HEK293 (cell line): Measurements from ENCODE around the gene MAML2.

Source experiments
- KLF9 ChIP-seq: fragments of 450-650 bp; formaldehyde crosslinking; IDR thresholded peaks from 2 replicates; pipeline ENCODE4 v1.5.1; 2016; ENCODE audit warnings: missing biosample characterization, missing genetic modification characterization, low read depth
- SCRT1 ChIP-seq: fragments of 450-650 bp; formaldehyde crosslinking; IDR thresholded peaks from 2 replicates; pipeline ENCODE4 v1.5.1; 2016; ENCODE audit warnings: missing biosample characterization, missing genetic modification characterization, borderline replicate concordance
- TCF7L2 ChIP-seq: IDR thresholded peaks from 2 replicates; pipeline ENCODE4 v1.6.1; 2011; ENCODE audit warnings: low read depth, mild to moderate bottlenecking, inconsistent platforms, low read length, moderate library complexity, borderline replicate concordance
- ZBTB17 ChIP-seq: fragments of 450-650 bp; formaldehyde crosslinking; IDR thresholded peaks from 2 replicates; pipeline ENCODE4 v1.5.1; 2016; ENCODE audit warnings: missing biosample characterization, missing genetic modification characterization
- ZNF121 ChIP-seq: fragments of 450-650 bp; formaldehyde crosslinking; IDR thresholded peaks from 2 replicates; pipeline ENCODE4 v1.5.1; 2016; ENCODE audit warnings: missing biosample characterization, missing genetic modification characterization
- ZNF302 ChIP-seq: fragments of 450-650 bp; formaldehyde crosslinking; IDR thresholded peaks from 2 replicates; pipeline ENCODE4 v1.5.1; 2016; ENCODE audit warnings: missing biosample characterization, missing genetic modification characterization, low read depth
- ZNF341 ChIP-seq: fragments of 450-650 bp; formaldehyde crosslinking; IDR thresholded peaks from 2 replicates; pipeline ENCODE4; 2016; ENCODE audit warnings: low read depth, missing biosample characterization, missing genetic modification characterization
- ZNF510 ChIP-seq: fragments of 450-650 bp; formaldehyde crosslinking; IDR thresholded peaks from 2 replicates; pipeline ENCODE4 v1.5.1; 2018; ENCODE audit warnings: mild to moderate bottlenecking, missing genetic modification characterization, missing biosample characterization; ENCODE audit not compliant: insufficient replicate concordance
- ZNF548 ChIP-seq: fragments of 450-650 bp; formaldehyde crosslinking; IDR thresholded peaks from 2 replicates; pipeline ENCODE4 v1.5.1; 2016; ENCODE audit warnings: missing biosample characterization, missing genetic modification characterization
- ZNF549 ChIP-seq: fragments of 450-650 bp; IDR thresholded peaks from 2 replicates; pipeline ENCODE4 v1.5.1; 2018; ENCODE audit warnings: missing biosample characterization, missing genetic modification characterization, mild to moderate bottlenecking, inconsistent platforms, moderate library complexity
- ZNF600 ChIP-seq: fragments of 450-650 bp; formaldehyde crosslinking; IDR thresholded peaks from 2 replicates; pipeline ENCODE4 v1.5.1; 2016; ENCODE audit warnings: missing biosample characterization, missing genetic modification characterization
- ZNF670 ChIP-seq: fragments of 450-650 bp; formaldehyde crosslinking; IDR thresholded peaks from 2 replicates; pipeline ENCODE4 v1.5.1; 2016; ENCODE audit warnings: missing biosample characterization, missing genetic modification characterization, low read depth
- ZNF701 ChIP-seq: fragments of 450-650 bp; formaldehyde crosslinking; IDR thresholded peaks from 2 replicates; pipeline ENCODE4 v1.5.1; 2016; ENCODE audit warnings: missing biosample characterization, missing genetic modification characterization
- ZNF843 ChIP-seq: fragments of 450-650 bp; formaldehyde crosslinking; IDR thresholded peaks from 2 replicates; pipeline ENCODE4 v1.5.1; 2016; ENCODE audit warnings: missing biosample characterization, missing genetic modification characterization
- TF ChIP-seq, protein P1 (sequence below): fragments of 450-650 bp; formaldehyde crosslinking; IDR thresholded peaks from 2 replicates; pipeline ENCODE4 v1.5.1; 2016; ENCODE audit warnings: missing biosample characterization, missing genetic modification characterization
- TF ChIP-seq, protein P2 (sequence below): fragments of 450-650 bp; formaldehyde crosslinking; IDR thresholded peaks from 2 replicates; pipeline ENCODE4 v1.5.1; 2017; ENCODE audit warnings: missing biosample characterization, missing genetic modification characterization
- TF ChIP-seq, protein P3 (sequence below): fragments of 450-650 bp; formaldehyde crosslinking; IDR thresholded peaks from 2 replicates; pipeline ENCODE4 v1.5.1; 2016; ENCODE audit warnings: missing biosample characterization, missing genetic modification characterization, borderline replicate concordance
- TF ChIP-seq, protein P4 (sequence below): fragments of 450-650 bp; formaldehyde crosslinking; IDR thresholded peaks from 2 replicates; pipeline ENCODE4 v1.5.1; 2016; ENCODE audit warnings: missing biosample characterization, missing genetic modification characterization
- TF ChIP-seq, protein P5 (sequence below): fragments of 450-650 bp; formaldehyde crosslinking; IDR thresholded peaks from 2 replicates; pipeline ENCODE4 v1.5.1; 2016; ENCODE audit warnings: missing biosample characterization, missing genetic modification characterization
- TF ChIP-seq, protein P6 (sequence below): fragments of 450-650 bp; formaldehyde crosslinking; IDR thresholded peaks from 2 replicates; pipeline ENCODE4 v1.5.1; 2016; ENCODE audit warnings: missing biosample characterization, missing genetic modification characterization

MAML2 gene

DNA sequence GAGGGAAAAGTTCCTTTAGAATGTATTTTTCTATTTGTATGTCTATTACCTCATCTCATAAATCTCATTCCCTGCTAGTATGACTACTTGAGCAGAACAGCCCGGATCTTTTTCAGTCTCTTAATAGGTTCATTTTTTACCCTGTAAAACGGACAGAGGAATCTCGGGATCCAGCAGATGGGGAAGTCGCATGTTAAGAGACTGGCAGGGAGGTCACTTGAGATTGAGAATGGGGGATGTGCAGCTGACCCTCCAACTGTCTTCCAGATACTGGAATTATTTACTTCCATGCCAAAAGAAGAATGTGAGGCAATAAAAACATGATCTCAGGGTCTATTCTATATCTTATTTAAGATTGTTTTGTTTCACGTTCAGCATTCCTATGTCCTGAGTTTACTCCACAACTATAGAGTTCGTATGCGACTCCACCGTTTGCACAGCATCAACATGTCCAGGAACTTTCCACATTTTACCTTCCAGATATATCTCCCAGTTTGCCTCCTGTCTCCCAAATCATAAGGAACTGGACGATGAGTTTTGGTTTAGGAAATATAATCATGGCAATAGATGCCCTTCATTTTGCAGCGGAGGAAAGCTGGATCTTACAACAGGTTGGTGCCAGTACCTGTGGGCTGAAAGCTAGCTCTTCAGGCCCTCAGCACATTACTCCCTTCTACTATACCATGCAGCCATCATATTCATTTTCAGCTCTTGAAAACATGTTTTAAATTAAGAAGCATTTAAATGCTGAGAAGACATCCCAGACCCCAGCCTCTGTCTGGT, 181.5 kb downstream of the MAML2 start (continued):
- TF ChIP-seq, protein P1, sequence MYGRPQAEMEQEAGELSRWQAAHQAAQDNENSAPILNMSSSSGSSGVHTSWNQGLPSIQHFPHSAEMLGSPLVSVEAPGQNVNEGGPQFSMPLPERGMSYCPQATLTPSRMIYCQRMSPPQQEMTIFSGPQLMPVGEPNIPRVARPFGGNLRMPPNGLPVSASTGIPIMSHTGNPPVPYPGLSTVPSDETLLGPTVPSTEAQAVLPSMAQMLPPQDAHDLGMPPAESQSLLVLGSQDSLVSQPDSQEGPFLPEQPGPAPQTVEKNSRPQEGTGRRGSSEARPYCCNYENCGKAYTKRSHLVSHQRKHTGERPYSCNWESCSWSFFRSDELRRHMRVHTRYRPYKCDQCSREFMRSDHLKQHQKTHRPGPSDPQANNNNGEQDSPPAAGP (tag by site-specific recombination), result no peak
- TF ChIP-seq ZNF548 (tag by site-specific recombination), result no peak
- TF ChIP-seq ZNF121 (tag by site-specific recombination), result no peak
- TF ChIP-seq, protein P2, sequence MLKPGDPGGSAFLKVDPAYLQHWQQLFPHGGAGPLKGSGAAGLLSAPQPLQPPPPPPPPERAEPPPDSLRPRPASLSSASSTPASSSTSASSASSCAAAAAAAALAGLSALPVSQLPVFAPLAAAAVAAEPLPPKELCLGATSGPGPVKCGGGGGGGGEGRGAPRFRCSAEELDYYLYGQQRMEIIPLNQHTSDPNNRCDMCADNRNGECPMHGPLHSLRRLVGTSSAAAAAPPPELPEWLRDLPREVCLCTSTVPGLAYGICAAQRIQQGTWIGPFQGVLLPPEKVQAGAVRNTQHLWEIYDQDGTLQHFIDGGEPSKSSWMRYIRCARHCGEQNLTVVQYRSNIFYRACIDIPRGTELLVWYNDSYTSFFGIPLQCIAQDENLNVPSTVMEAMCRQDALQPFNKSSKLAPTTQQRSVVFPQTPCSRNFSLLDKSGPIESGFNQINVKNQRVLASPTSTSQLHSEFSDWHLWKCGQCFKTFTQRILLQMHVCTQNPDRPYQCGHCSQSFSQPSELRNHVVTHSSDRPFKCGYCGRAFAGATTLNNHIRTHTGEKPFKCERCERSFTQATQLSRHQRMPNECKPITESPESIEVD (tag by site-specific recombination), result peak; percentile 90
- 0 out of 2 replicates have a peak, but pooled peaks have one; percentile 13 for TF ChIP-seq ZNF600
- TF ChIP-seq TCF7L2, result no peak
- TF ChIP-seq, protein P3, sequence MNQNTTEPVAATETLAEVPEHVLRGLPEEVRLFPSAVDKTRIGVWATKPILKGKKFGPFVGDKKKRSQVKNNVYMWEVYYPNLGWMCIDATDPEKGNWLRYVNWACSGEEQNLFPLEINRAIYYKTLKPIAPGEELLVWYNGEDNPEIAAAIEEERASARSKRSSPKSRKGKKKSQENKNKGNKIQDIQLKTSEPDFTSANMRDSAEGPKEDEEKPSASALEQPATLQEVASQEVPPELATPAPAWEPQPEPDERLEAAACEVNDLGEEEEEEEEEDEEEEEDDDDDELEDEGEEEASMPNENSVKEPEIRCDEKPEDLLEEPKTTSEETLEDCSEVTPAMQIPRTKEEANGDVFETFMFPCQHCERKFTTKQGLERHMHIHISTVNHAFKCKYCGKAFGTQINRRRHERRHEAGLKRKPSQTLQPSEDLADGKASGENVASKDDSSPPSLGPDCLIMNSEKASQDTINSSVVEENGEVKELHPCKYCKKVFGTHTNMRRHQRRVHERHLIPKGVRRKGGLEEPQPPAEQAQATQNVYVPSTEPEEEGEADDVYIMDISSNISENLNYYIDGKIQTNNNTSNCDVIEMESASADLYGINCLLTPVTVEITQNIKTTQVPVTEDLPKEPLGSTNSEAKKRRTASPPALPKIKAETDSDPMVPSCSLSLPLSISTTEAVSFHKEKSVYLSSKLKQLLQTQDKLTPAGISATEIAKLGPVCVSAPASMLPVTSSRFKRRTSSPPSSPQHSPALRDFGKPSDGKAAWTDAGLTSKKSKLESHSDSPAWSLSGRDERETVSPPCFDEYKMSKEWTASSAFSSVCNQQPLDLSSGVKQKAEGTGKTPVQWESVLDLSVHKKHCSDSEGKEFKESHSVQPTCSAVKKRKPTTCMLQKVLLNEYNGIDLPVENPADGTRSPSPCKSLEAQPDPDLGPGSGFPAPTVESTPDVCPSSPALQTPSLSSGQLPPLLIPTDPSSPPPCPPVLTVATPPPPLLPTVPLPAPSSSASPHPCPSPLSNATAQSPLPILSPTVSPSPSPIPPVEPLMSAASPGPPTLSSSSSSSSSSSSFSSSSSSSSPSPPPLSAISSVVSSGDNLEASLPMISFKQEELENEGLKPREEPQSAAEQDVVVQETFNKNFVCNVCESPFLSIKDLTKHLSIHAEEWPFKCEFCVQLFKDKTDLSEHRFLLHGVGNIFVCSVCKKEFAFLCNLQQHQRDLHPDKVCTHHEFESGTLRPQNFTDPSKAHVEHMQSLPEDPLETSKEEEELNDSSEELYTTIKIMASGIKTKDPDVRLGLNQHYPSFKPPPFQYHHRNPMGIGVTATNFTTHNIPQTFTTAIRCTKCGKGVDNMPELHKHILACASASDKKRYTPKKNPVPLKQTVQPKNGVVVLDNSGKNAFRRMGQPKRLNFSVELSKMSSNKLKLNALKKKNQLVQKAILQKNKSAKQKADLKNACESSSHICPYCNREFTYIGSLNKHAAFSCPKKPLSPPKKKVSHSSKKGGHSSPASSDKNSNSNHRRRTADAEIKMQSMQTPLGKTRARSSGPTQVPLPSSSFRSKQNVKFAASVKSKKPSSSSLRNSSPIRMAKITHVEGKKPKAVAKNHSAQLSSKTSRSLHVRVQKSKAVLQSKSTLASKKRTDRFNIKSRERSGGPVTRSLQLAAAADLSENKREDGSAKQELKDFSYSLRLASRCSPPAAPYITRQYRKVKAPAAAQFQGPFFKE (tag by site-specific recombination), result no peak
- no peak for TF ChIP-seq ZNF701
- TF ChIP-seq ZNF549, result no peak
- no peak for TF ChIP-seq ZNF302
- TF ChIP-seq ZNF341 (tag by site-specific recombination), result peak; percentile 55; the same call in 1 of the 2 replicates
- TF ChIP-seq, protein P4, sequence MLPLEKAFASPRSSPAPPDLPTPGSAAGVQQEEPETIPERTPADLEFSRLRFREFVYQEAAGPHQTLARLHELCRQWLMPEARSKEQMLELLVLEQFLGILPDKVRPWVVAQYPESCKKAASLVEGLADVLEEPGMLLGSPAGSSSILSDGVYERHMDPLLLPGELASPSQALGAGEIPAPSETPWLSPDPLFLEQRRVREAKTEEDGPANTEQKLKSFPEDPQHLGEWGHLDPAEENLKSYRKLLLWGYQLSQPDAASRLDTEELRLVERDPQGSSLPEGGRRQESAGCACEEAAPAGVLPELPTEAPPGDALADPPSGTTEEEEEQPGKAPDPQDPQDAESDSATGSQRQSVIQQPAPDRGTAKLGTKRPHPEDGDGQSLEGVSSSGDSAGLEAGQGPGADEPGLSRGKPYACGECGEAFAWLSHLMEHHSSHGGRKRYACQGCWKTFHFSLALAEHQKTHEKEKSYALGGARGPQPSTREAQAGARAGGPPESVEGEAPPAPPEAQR (tag by site-specific recombination), result no peak
- no peak for TF ChIP-seq ZNF510 (tag by site-specific recombination)
- no peak for TF ChIP-seq ZBTB17 (tag by site-specific recombination)
- TF ChIP-seq ZNF670 (tag by site-specific recombination), result no peak
- TF ChIP-seq, protein P5, sequence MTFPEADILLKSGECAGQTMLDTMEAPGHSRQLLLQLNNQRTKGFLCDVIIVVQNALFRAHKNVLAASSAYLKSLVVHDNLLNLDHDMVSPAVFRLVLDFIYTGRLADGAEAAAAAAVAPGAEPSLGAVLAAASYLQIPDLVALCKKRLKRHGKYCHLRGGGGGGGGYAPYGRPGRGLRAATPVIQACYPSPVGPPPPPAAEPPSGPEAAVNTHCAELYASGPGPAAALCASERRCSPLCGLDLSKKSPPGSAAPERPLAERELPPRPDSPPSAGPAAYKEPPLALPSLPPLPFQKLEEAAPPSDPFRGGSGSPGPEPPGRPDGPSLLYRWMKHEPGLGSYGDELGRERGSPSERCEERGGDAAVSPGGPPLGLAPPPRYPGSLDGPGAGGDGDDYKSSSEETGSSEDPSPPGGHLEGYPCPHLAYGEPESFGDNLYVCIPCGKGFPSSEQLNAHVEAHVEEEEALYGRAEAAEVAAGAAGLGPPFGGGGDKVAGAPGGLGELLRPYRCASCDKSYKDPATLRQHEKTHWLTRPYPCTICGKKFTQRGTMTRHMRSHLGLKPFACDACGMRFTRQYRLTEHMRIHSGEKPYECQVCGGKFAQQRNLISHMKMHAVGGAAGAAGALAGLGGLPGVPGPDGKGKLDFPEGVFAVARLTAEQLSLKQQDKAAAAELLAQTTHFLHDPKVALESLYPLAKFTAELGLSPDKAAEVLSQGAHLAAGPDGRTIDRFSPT (tag by site-specific recombination), result 0 out of 2 replicates have a peak, but pooled peaks have one; percentile 41
- peak; percentile 84 for TF ChIP-seq SCRT1 (tag by site-specific recombination)
- TF ChIP-seq, protein P6, sequence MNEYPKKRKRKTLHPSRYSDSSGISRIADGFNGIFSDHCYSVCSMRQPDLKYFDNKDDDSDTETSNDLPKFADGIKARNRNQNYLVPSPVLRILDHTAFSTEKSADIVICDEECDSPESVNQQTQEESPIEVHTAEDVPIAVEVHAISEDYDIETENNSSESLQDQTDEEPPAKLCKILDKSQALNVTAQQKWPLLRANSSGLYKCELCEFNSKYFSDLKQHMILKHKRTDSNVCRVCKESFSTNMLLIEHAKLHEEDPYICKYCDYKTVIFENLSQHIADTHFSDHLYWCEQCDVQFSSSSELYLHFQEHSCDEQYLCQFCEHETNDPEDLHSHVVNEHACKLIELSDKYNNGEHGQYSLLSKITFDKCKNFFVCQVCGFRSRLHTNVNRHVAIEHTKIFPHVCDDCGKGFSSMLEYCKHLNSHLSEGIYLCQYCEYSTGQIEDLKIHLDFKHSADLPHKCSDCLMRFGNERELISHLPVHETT (tag by site-specific recombination), result no peak
- TF ChIP-seq ZNF843 (tag by site-specific recombination), result no peak
- no peak for TF ChIP-seq KLF9 (tag by site-specific recombination)
- TF ChIP-seq, all 188 proteins: peak for 9
